Suprapubic skin (tissue), 4 donors: ENCODE results near the gene SCFD2. TPM values are rescaled to one million over a fixed set of nuclear protein-coding genes. Genes with fewer than 3 reads are reported as not detected.

Source experiments
- DNase-seq, 2 donors: peaks; one replicate each; pipeline ENCODE4 v3.0.0-alpha.2; 2019; ENCODE audit warnings: low spot score in 2 of 2
- H3K27ac ChIP-seq: fragments of 200-600 bp; sonication (generic); one replicate; pipeline ENCODE4 v1.5.1; 2019
- H3K27me3 ChIP-seq: fragments of 200-600 bp; sonication (generic); one replicate; pipeline ENCODE4 v1.5.1; 2019
- H3K36me3 ChIP-seq: fragments of 200-600 bp; sonication (generic); one replicate; pipeline ENCODE4 v1.5.1; 2019
- H3K4me1 ChIP-seq: fragments of 200-600 bp; sonication (generic); one replicate; pipeline ENCODE4 v1.5.1; 2019
- H3K4me3 ChIP-seq: fragments of 200-600 bp; sonication (generic); one replicate; pipeline ENCODE4 v1.5.1; 2019; ENCODE audit warnings: mild to moderate bottlenecking
- H3K9me3 ChIP-seq: fragments of 200-600 bp; sonication (generic); one replicate; pipeline ENCODE4 v1.5.1; 2019
- EP300 ChIP-seq: sonication (generic); formaldehyde crosslinking; IDR thresholded peaks from one replicate; pipeline ENCODE4 v1.6.1; 2017; ENCODE audit warnings: antibody characterized with exemption
- POLR2A ChIP-seq, 2 donors: fragments of 450-650 bp; IDR thresholded peaks; one replicate each; pipeline ENCODE4 v1.6.1; 2017; ENCODE audit warnings: antibody characterized with exemption in 2 of 2, mild to moderate bottlenecking in 2 of 2, moderate library complexity in 2 of 2
- POLR2AphosphoS5 ChIP-seq, 3 donors: sonication (generic); formaldehyde crosslinking; IDR thresholded peaks; one replicate each; pipeline ENCODE4 v1.6.1; 2017; ENCODE audit warnings: antibody characterized with exemption in 3 of 3
- WGBS: methylation state at CpG from one replicate; pipeline ENCODE4 v1.1.5; 2018; 5-methylcytosine and 5-hydroxymethylcytosine counted together
- total RNA-seq, 4 donors: library from RNA; depleted of rRNA; stranded (reverse); fragments of >200 nt; gene quantifications; one replicate each; pipeline ENCODE4 v1.1.0, GENCODE V29; 2016
- TF ChIP-seq, protein P1 (sequence below), 2 donors: fragments of 200-600 bp in 1 of 2; fragments of 450-650 bp in 1 of 2; sonication (generic) in 1 of 2; IDR thresholded peaks; one replicate each; pipeline ENCODE4 v1.5.1; 2016 to 2019; ENCODE audit warnings: antibody characterized with exemption in 2 of 2, mild to moderate bottlenecking in 1 of 2, moderate library complexity in 1 of 2

Gene SCFD2
- total RNA-seq, 4 donors from 2014 or later: 25.5 to 39.5 (median 31.9) TPM

DNA sequence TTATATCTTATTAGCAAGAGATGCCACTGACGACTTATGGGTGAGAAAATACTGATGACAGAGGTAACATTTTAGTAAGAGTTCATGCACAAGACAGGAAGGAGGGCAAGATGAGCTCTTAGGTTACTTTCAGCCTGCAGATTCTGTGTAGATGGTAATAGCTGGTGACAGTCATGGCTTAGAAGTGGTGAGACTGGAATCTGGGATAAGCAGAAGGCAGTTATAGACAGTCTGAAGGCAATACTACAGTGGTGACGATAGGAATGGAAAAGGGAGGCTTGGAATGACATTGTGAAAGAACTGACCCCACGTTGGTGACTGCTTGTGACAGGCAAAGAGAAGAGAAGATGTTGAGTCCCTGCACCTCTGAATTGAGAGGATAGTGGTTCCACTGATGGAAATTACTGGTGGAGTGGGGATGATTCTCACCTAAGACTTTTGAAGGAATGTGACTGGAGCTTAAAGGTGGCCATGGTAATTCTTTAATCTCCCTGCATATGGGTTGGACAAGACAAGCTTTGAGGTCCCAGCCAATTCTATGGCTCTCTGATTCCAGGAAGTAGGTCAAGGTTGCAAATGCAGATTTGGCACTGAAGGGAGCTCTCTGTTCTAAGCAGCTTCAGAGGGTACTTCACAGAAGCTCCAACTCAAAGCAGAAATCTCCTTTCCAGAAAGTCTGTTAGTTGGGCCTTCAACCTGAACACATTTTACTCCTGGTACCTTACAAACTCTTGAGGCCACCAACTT lies 404.0 kb downstream of the SCFD2 start:
- H3K4me1 ChIP-seq: peaks cover 21% of the 10 kb centered on the region
- no peak for DNase-seq
- TF ChIP-seq, protein P1, sequence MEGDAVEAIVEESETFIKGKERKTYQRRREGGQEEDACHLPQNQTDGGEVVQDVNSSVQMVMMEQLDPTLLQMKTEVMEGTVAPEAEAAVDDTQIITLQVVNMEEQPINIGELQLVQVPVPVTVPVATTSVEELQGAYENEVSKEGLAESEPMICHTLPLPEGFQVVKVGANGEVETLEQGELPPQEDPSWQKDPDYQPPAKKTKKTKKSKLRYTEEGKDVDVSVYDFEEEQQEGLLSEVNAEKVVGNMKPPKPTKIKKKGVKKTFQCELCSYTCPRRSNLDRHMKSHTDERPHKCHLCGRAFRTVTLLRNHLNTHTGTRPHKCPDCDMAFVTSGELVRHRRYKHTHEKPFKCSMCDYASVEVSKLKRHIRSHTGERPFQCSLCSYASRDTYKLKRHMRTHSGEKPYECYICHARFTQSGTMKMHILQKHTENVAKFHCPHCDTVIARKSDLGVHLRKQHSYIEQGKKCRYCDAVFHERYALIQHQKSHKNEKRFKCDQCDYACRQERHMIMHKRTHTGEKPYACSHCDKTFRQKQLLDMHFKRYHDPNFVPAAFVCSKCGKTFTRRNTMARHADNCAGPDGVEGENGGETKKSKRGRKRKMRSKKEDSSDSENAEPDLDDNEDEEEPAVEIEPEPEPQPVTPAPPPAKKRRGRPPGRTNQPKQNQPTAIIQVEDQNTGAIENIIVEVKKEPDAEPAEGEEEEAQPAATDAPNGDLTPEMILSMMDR (IDR thresholded peaks at IDR 0.05): no peak
- TF ChIP-seq EP300 (no peak), POLR2AphosphoS5 (IDR thresholded peaks at IDR 0.05) (no peak), POLR2A (IDR thresholded peaks at IDR 0.05) (no peak)
- H3K9me3 ChIP-seq: no peaks in the 10 kb centered on the region
- no peak overlapping the region for H3K27ac ChIP-seq
- no peak overlapping the region for H3K4me3 ChIP-seq
- H3K36me3 ChIP-seq: no peaks in the 10 kb centered on the region
- 78% methylated on average over 3 of the region's 3 CpGs for WGBS
- H3K27me3 ChIP-seq: no peaks in the 10 kb centered on the region

DNA sequence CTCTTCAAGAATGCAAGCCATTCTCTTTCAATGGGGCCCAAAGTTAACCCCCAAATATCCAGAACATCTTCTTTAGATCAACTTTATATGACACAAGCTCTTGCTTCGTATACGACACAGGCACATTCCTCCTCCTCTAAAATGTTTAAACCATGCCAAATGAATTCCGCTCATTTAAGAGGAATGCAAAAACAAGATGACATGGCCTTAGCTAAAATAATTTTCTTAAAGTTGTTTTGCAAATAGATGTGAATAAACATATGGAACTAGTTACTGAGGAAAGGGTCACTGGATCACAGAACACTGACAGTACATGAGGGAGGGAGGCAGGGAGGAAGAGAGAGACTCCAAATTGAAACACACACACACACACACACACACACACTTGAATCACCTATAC lies 406.3 kb downstream of the SCFD2 start:
- no peak overlapping the region for H3K4me3 ChIP-seq

DNA sequence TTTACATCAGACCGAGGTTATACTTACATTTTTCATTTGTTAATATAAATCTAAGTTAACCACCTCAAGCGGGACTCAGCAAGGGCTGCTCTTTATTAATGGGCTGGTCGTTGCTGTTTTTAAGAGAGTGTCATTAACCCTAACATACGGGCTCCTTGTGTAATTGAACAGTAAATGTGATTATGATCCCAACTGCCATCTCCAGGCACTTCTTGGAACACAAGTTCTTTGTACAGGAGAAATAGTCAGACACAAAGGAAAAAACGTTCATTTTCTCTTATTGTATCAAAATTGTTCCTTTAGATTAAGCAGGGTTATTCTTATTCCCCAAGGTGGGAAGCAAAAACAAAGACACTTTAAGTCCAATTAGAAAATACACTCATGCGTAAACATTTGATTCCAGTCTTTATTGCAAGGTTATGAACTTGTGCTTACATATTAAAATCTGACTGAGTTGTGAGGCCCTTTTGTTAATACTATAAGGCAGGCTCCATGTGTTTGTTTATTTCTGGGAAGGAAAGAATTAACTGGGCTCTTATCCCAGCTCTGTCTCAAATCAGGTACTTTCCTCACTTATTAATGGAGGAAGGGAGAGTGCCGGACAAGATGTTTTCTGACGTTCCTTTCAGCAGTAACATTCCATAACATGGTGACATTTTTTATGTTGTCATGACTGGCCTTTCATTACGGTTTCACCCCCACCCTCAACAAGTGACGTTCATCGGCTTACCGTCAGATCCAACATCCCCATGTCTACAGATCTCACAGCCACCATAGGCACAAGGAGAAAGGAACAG lies 407.8 kb downstream of the SCFD2 start:
- Histone ChIP-seq H3K36me3 (no peaks in the 10 kb centered on the region), H3K4me1 (peaks cover 9% of the 10 kb centered on the region), H3K27ac (no peak overlapping the region), H3K9me3 (no peaks in the 10 kb centered on the region), H3K27me3 (no peaks in the 10 kb centered on the region), H3K4me3 (no peak overlapping the region)
- WGBS: 68% methylated on average over 12 of the region's 12 CpGs
- DNase-seq: no peak
- TF ChIP-seq, protein P1 (IDR thresholded peaks at IDR 0.05): no peak
- TF ChIP-seq POLR2A (IDR thresholded peaks at IDR 0.05) (no peak), POLR2AphosphoS5 (IDR thresholded peaks at IDR 0.05) (no peak), EP300 (no peak)

More for the DNA sequence above, 406.3 kb downstream of the SCFD2 start:
- TF ChIP-seq, protein P1 (IDR thresholded peaks at IDR 0.05): no peak
- TF ChIP-seq POLR2AphosphoS5 (IDR thresholded peaks at IDR 0.05) (no peak), EP300 (no peak), POLR2A (IDR thresholded peaks at IDR 0.05) (no peak)
- peaks cover 17% of the 10 kb centered on the region for H3K4me1 ChIP-seq
- no peak for DNase-seq
- no peaks in the 10 kb centered on the region for H3K36me3 ChIP-seq
- no peaks in the 10 kb centered on the region for H3K9me3 ChIP-seq
- WGBS: 80% methylated on average over 3 of the region's 3 CpGs
- no peak overlapping the region for H3K27ac ChIP-seq
- H3K27me3 ChIP-seq: no peaks in the 10 kb centered on the region

DNA sequence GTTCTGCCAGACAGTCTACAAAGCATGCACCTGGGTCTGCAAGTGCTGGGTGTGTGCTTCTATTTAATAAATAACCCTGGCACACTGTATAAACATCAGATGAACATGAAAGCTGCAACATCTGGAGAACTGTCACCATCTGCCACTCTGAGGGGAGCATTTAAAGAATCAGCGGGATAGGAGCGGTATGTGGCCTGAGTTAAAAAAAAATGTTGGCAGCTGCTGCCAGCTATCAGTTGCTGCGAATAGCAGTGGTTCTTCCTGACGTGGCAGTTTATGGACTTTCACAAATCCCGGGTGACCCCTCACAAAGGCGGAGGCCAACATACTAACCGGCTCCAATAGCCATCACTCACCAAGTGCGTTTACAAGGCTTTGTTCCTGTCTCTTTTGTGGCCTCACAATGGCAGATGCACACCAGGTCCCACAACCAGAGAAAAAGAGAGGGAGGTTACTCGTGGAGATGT lies 408.6 kb downstream of the SCFD2 start:
- Histone ChIP-seq H3K27ac (no peak overlapping the region), H3K9me3 (no peaks in the 10 kb centered on the region), H3K36me3 (no peaks in the 10 kb centered on the region), H3K4me1 (peaks cover 9% of the 10 kb centered on the region), H3K27me3 (no peaks in the 10 kb centered on the region), H3K4me3 (no peak overlapping the region)
- TF ChIP-seq EP300: no peak
- TF ChIP-seq, protein P1 (IDR thresholded peaks at IDR 0.05): no peak
- TF ChIP-seq POLR2A (IDR thresholded peaks at IDR 0.05): no peak
- no peak for TF ChIP-seq POLR2AphosphoS5 (IDR thresholded peaks at IDR 0.05)
- WGBS: 68% methylated on average over 9 of the region's 9 CpGs
- DNase-seq: no peak

DNA sequence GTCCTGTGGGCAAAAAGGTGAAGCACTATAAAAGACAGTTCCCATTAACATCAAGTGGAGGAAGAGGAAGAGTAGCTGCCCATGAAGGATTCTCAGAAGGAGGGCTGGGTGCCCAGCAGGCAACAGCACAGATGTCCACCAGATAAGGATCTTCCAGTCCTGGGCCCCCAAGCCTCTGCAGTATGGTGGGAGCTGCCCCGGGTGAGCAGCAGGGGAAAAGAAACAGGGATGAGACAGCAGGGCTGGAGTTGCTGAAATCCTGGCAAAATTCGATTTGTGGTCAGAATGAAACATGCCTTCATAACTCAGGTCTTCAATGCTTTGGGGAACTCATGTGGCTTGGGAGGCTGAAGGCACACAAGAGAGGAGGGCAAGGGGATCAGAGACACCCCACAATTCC lies 409.2 kb downstream of the SCFD2 start:
- Histone ChIP-seq H3K36me3 (no peaks in the 10 kb centered on the region), H3K27ac (no peak overlapping the region), H3K9me3 (no peaks in the 10 kb centered on the region), H3K4me1 (peaks cover 9% of the 10 kb centered on the region), H3K27me3 (no peaks in the 10 kb centered on the region), H3K4me3 (no peak overlapping the region)
- 76% methylated on average over 2 of the region's 2 CpGs for WGBS
- TF ChIP-seq POLR2A (IDR thresholded peaks at IDR 0.05) (no peak), POLR2AphosphoS5 (IDR thresholded peaks at IDR 0.05) (no peak), EP300 (no peak)
- TF ChIP-seq, protein P1 (IDR thresholded peaks at IDR 0.05): no peak
- DNase-seq: no peak
